Muscle of leg (tissue), 11 donors: Measurements from ENCODE around the gene MTFMT. TPM values are rescaled to one million over a fixed set of nuclear protein-coding genes. Genes with fewer than 3 reads are reported as not detected.

Experiments
- DNase-seq: peaks from one replicate; pipeline ENCODE4 v3.0.0; 2013
- H3K27ac ChIP-seq: one replicate; pipeline ENCODE4 v1.5.1; 2013; ENCODE audit warnings: mild to moderate bottlenecking, low read length, control low read depth
- H3K27me3 ChIP-seq: one replicate; pipeline ENCODE4 v1.6.1; 2013; ENCODE audit warnings: low read length; ENCODE audit not compliant: control insufficient read depth, insufficient read depth
- H3K36me3 ChIP-seq: one replicate; pipeline ENCODE4 v1.6.1; 2013; ENCODE audit warnings: low read length; ENCODE audit not compliant: control insufficient read depth, insufficient read depth
- H3K4me1 ChIP-seq: one replicate; pipeline ENCODE4 v1.6.1; 2013; ENCODE audit warnings: low read length; ENCODE audit not compliant: control insufficient read depth, insufficient read depth
- H3K4me3 ChIP-seq: one replicate; pipeline ENCODE4 v1.5.1; 2013; ENCODE audit warnings: low read length, control low read depth
- H3K9me3 ChIP-seq: replicated peaks from 2 replicates; pipeline ENCODE4 v1.6.1; 2013; ENCODE audit warnings: low read depth, low read length; ENCODE audit not compliant: control insufficient read depth
- WGBS: methylation state at CpG from one replicate; pipeline ENCODE4 v1.1.5; 2013; ENCODE audit warnings: missing lambda C conversion rate; ENCODE audit not compliant: insufficient coverage; 5-methylcytosine and 5-hydroxymethylcytosine counted together
- polyA plus RNA-seq, 8 donors: library from polyadenylated mRNA; unstranded; fragments of 120-200 nt; gene quantifications; one replicate each; pipeline versions ENCODE4 v1.2.1 to v1.2.3, GENCODE V29; 2013; ENCODE audit warnings: inconsistent platforms in 1 of 8, low replicate concordance in 1 of 8; ENCODE audit not compliant: insufficient read length in 8 of 8, insufficient read depth in 1 of 8
- total RNA-seq: library from RNA; stranded (reverse); fragments of 120-200 nt; gene quantifications from one replicate; pipeline ENCODE4 v1.2.4, GENCODE V29; 2013

The MTFMT gene
- total and polyA plus RNA-seq, 9 donors = 7.9 to 11.2 (median 9.3) TPM

- no peaks in the 10 kb centered on the region for H3K4me1 ChIP-seq
- no peak overlapping the region for H3K4me3 ChIP-seq
- H3K27ac ChIP-seq = no peak overlapping the region
- peaks cover 61% of the 10 kb centered on the region for H3K36me3 ChIP-seq
- no CpG with 5 or more reads among the region's 1 CpG for WGBS
- no peaks in the 10 kb centered on the region for H3K27me3 ChIP-seq
- no peaks in the 10 kb centered on the region for H3K9me3 ChIP-seq
- DNase-seq = no peak
Observed at GRCh38 chr15:64969401-64969800, 60.0 kb downstream of the MTFMT start.

DNA sequence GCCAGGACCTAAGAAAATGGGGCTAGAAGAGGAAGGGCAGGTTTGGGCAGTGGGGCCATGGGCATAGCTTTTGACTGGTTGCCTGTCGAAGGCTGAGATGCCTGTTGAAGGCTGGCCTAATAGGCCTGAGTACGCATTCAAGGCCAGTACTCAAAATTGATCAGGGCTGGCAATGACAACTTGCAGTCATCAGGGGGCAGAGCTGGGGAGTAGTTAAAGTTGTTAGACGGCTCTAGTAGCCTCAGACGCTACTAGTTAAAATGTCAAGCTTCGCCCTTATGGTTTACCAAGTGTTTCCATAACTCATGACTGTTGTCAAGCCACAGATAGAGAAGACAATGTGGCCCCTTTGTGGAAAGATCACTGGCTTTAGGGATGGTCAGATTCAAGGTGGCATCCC is 68.4 kb downstream of the MTFMT start:
- H3K9me3 ChIP-seq = no peaks in the 10 kb centered on the region
- no peak for DNase-seq
- H3K27me3 ChIP-seq = no peaks in the 10 kb centered on the region
- WGBS = 90% methylated on average over 5 of the region's 5 CpGs
- peaks cover 64% of the 10 kb centered on the region for H3K36me3 ChIP-seq
- no peak overlapping the region for H3K4me3 ChIP-seq
- H3K27ac ChIP-seq = no peak overlapping the region
- no peaks in the 10 kb centered on the region for H3K4me1 ChIP-seq

GRCh38 chr15:64960153-64960552 is 69.3 kb downstream of the MTFMT start:
- no peak overlapping the region for H3K4me3 ChIP-seq

GRCh38 chr15:64959128-64959527 is 70.3 kb downstream of the MTFMT start:
- peaks cover 59% of the 10 kb centered on the region for H3K36me3 ChIP-seq
- H3K4me1 ChIP-seq = no peaks in the 10 kb centered on the region
- no peak overlapping the region for H3K27ac ChIP-seq
- H3K4me3 ChIP-seq = no peak overlapping the region
- H3K9me3 ChIP-seq = no peaks in the 10 kb centered on the region
- no peak for DNase-seq
- WGBS = 93% methylated on average over 6 of the region's 9 CpGs
- no peaks in the 10 kb centered on the region for H3K27me3 ChIP-seq

More at GRCh38 chr15:64960153-64960552, 69.3 kb downstream of the MTFMT start:
- Histone ChIP-seq H3K9me3 (no peaks in the 10 kb centered on the region), H3K4me1 (no peaks in the 10 kb centered on the region), H3K27ac (no peak overlapping the region), H3K27me3 (no peaks in the 10 kb centered on the region), H3K36me3 (peaks cover 67% of the 10 kb centered on the region)
- no peak for DNase-seq
- WGBS = 84% methylated on average over 4 of the region's 6 CpGs

DNA sequence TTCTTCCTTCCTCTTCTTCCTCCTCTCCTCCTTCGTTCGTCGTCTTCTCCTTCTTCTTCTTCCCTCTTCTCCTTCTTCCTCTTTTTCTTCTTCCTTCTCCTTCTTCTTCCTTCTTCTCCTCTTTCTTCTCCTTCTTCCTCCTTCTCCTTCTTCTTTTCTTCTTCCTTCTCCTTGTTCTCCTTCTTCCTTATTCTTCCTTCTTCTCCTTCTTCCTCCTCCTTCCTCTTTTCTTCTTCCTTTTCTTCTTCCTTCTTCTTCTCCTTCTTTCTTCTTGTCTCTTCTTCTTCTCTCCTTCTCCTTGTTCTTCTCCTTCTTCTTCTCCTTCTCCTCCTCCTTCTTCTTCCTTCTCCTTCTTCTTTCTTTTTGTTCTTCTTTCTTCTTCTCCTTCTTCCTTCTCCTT is 75.0 kb downstream of the MTFMT start:
- H3K36me3 ChIP-seq = peaks cover 24% of the 10 kb centered on the region
- no peak overlapping the region for H3K4me3 ChIP-seq
- 96% methylated on average over 2 of the region's 3 CpGs for WGBS
- no peak overlapping the region for H3K27ac ChIP-seq
- DNase-seq = no peak
- no peaks in the 10 kb centered on the region for H3K9me3 ChIP-seq
- no peaks in the 10 kb centered on the region for H3K4me1 ChIP-seq
- H3K27me3 ChIP-seq = no peaks in the 10 kb centered on the region

GRCh38 chr15:64951777-64952418 is 77.5 kb downstream of the MTFMT start:
- Histone ChIP-seq H3K4me1 (no peaks in the 10 kb centered on the region), H3K36me3 (peaks cover 12% of the 10 kb centered on the region), H3K27ac (no peak overlapping the region), H3K9me3 (no peaks in the 10 kb centered on the region), H3K27me3 (no peaks in the 10 kb centered on the region), H3K4me3 (no peak overlapping the region)
- WGBS = 97% methylated on average over 2 of the region's 2 CpGs
- DNase-seq = no peak

Other genes starting within 250 kb of the MTFMT start
- gene PIF1, start 204.0 kb downstream of the MTFMT start, total RNA-seq = 4.3 TPM
- 10 to 100 TPM in 2 of 8 donors, 1 to 10 TPM in 6; 4.3 to 12.3 (median 7.1) TPM for gene PIF1, start 204.0 kb downstream of the MTFMT start, polyA plus RNA-seq
- gene PLEKHO2, start 187.7 kb downstream of the MTFMT start, total RNA-seq = 11.6 TPM
- 10 to 100 TPM; 12.4 to 18.3 (median 15.2) TPM for gene PLEKHO2, start 187.7 kb downstream of the MTFMT start, polyA plus RNA-seq
- gene ANKDD1A, start 117.7 kb downstream of the MTFMT start, total RNA-seq = 3.5 TPM
- gene ANKDD1A, start 117.7 kb downstream of the MTFMT start, polyA plus RNA-seq = 1 to 10 TPM; 2.9 to 8.4 (median 5.3) TPM
- 57.5 TPM for gene SPG21, start 39.7 kb downstream of the MTFMT start, total RNA-seq
- gene SPG21, start 39.7 kb downstream of the MTFMT start, polyA plus RNA-seq = 100 to 1,000 TPM in 1 of 8 donors, 10 to 100 TPM in 7; 70.4 to 102 (median 79.5) TPM
- gene SLC51B, start 15.7 kb upstream of the MTFMT start, total RNA-seq = 0.71 TPM
- gene SLC51B, start 15.7 kb upstream of the MTFMT start, polyA plus RNA-seq = 1 to 10 TPM in 7 of 8 donors, under 1 TPM in 1; 0.95 to 3.0 (median 1.6) TPM
- 15.2 TPM for gene RASL12, start 38.4 kb upstream of the MTFMT start, total RNA-seq
- gene RASL12, start 38.4 kb upstream of the MTFMT start, polyA plus RNA-seq = 10 to 100 TPM; 11.9 to 16.5 (median 14.1) TPM
- 1.6 TPM for gene KBTBD13, start 47.1 kb upstream of the MTFMT start, total RNA-seq
- gene KBTBD13, start 47.1 kb upstream of the MTFMT start, polyA plus RNA-seq = 1 to 10 TPM in 5 of 8 donors, under 1 TPM in 3; 0.48 to 2.5 (median 1.5) TPM
- gene UBAP1L, start 85.6 kb upstream of the MTFMT start, total RNA-seq = 2.6 TPM
- 1 to 10 TPM; 3.0 to 7.2 (median 4.9) TPM for gene UBAP1L, start 85.6 kb upstream of the MTFMT start, polyA plus RNA-seq
- 11.6 TPM for gene PDCD7, start 104.2 kb upstream of the MTFMT start, total RNA-seq
- 10 to 100 TPM; 18.0 to 25.4 (median 22.4) TPM for gene PDCD7, start 104.2 kb upstream of the MTFMT start, polyA plus RNA-seq
- 33.9 TPM for gene CLPX, start 155.7 kb upstream of the MTFMT start, total RNA-seq
- gene CLPX, start 155.7 kb upstream of the MTFMT start, polyA plus RNA-seq = 10 to 100 TPM; 30.0 to 45.9 (median 40.0) TPM
- 32.5 TPM for gene CILP, start 181.8 kb upstream of the MTFMT start, total RNA-seq
- gene CILP, start 181.8 kb upstream of the MTFMT start, polyA plus RNA-seq = 10 to 100 TPM; 10.4 to 31.6 (median 17.0) TPM